ENCODE results near the gene KRTAP10-4.

KRTAP10-4 gene

DNA sequence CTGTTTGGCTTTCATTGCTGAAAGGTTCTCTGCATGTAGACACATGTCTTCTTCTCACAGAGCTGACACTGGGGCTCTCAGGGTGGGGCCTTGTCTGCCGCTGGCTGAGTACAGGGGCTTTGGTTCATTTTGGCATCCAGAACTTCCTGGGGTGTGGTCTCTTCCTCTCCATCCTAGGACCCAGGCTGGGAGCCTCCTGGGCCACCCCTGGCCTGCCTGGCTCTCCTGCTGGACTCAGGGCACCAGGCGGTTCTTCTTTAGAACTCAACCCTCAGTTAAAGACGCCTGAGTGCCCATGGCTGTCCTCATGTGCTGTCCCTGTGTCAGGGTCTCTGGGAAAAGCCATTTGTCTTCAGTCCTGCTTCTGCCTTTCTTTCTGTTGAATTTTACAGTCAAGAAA is 12.4 kb downstream of the KRTAP10-4 start:
- Histone ChIP-seq H3K36me3 (replicated peaks in 1 of 2; ENCODE audit: control insufficient read depth in 2 of 2, insufficient read depth in 2 of 2, low read length in 2 of 2) (no peaks in the 10 kb centered on the region), H2BK120ac (ENCODE audit: low read depth, low read length) (no peak overlapping the region), H3K27me3 (ENCODE audit: control insufficient read depth in 3 of 3, insufficient read depth in 3 of 3, low read depth in 1 of 3, low read length in 3 of 3) (peaks cover 0 to 6% (median 0%) of the 10 kb centered on the region in 3 experiments), H3K79me1 (ENCODE audit: low read depth, low read length) (peaks cover 3% of the 10 kb centered on the region), H2AK5ac (ENCODE audit: low read depth, low read length) (no peak overlapping the region), H3K9me3 (replicated peaks in 1 of 2; ENCODE audit: control insufficient read depth in 2 of 2, insufficient read depth in 1 of 2, low read depth in 1 of 2, low read length in 2 of 2) (peaks cover 5 to 6% of the 10 kb centered on the region in 2 donors), H3K9ac (ENCODE audit: low read depth, low read length, poor library complexity) (no peak overlapping the region), H2BK5ac (ENCODE audit: low read length) (no peak overlapping the region), H2BK12ac (ENCODE audit: low read length) (no peak overlapping the region), H3K4ac (ENCODE audit: low read length) (no peak overlapping the region), H2AFZ (ENCODE audit: low read length) (no peak overlapping the region), H3K4me2 (ENCODE audit: insufficient read depth, low read length, poor library complexity, severe bottlenecking) (no peak overlapping the region), H4K91ac (ENCODE audit: low read depth, low read length, poor library complexity) (no peak overlapping the region), H3K27ac (replicated peaks; ENCODE audit: low read length) (no peak overlapping the region), H3K14ac (ENCODE audit: low read length) (no peak overlapping the region), H3K18ac (ENCODE audit: low read length) (no peak overlapping the region), H3K4me3 (ENCODE audit: low read length in 2 of 2) (no peak overlapping the region), H3K4me1 (ENCODE audit: control insufficient read depth in 2 of 2, insufficient read depth in 1 of 2, low read depth in 1 of 2, low read length in 2 of 2) (no peaks in the 10 kb centered on the region), H3K23ac (ENCODE audit: low read depth, low read length, poor library complexity) (no peak overlapping the region), H2BK15ac (ENCODE audit: low read length) (no peak overlapping the region), H4K8ac (ENCODE audit: low read depth, low read length) (no peak overlapping the region)
- no CpG with 5 or more reads among the region's 3 CpGs for WGBS, 2 donors (ENCODE audit: extremely low coverage in 2 of 2, insufficient read length in 2 of 2, insufficient replicate concordance in 1 of 2)
- DNase-seq (ENCODE audit: low spot score), result no peak

DNA sequence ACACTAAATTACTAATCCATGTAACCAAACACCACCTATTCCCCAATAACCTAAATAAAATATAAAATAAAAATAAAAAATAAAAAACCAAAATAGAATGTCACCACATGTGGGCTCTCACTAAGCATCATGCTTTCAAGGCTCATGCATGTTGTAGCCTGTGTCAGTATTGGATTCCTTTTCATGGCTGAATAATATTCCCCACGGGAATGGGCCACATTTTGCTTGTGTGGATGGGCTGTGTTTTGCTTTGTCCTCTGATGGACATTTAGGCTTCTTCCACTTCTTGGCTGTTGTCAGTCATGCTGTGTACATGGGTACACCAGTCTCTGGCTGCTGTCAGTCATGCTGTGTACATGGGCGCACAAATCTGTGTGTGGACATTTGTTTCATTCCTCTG is 15.6 kb downstream of the KRTAP10-4 start:
- no peak overlapping the region for H3K9ac ChIP-seq (ENCODE audit: low read depth, low read length, poor library complexity)
- H2AFZ ChIP-seq (ENCODE audit: low read length), result no peak overlapping the region
- H3K27me3 ChIP-seq (ENCODE audit: control insufficient read depth in 3 of 3, insufficient read depth in 3 of 3, low read depth in 1 of 3, low read length in 3 of 3), result peaks cover 0 to 4% (median 0%) of the 10 kb centered on the region in 3 experiments
- peaks cover 3% of the 10 kb centered on the region for H3K79me1 ChIP-seq (ENCODE audit: low read depth, low read length)
- no peaks in the 10 kb centered on the region for H3K36me3 ChIP-seq (replicated peaks in 1 of 2; ENCODE audit: control insufficient read depth in 2 of 2, insufficient read depth in 2 of 2, low read length in 2 of 2)
- no peak overlapping the region for H4K91ac ChIP-seq (ENCODE audit: low read depth, low read length, poor library complexity)
- no peak overlapping the region for H3K4ac ChIP-seq (ENCODE audit: low read length)
- H3K4me2 ChIP-seq (ENCODE audit: insufficient read depth, low read length, poor library complexity, severe bottlenecking), result no peak overlapping the region
- DNase-seq (ENCODE audit: low spot score), result no peak
- no peak overlapping the region for H3K4me3 ChIP-seq (ENCODE audit: low read length in 2 of 2)
- H2BK15ac ChIP-seq (ENCODE audit: low read length), result peak overlapping the region; percentile 79
- H3K27ac ChIP-seq (replicated peaks; ENCODE audit: low read length), result no peak overlapping the region
- no peak overlapping the region for H3K23ac ChIP-seq (ENCODE audit: low read depth, low read length, poor library complexity)
- H3K14ac ChIP-seq (ENCODE audit: low read length), result no peak overlapping the region
- no peak overlapping the region for H4K8ac ChIP-seq (ENCODE audit: low read depth, low read length)
- H2BK12ac ChIP-seq (ENCODE audit: low read length), result no peak overlapping the region
- no CpG with 5 or more reads among the region's 2 CpGs for WGBS, 2 donors (ENCODE audit: extremely low coverage in 2 of 2, insufficient read length in 2 of 2, insufficient replicate concordance in 1 of 2)
- peak overlapping the region; percentile 33 for H3K18ac ChIP-seq (ENCODE audit: low read length)
- H2AK5ac ChIP-seq (ENCODE audit: low read depth, low read length), result peak overlapping the region; percentile 90
- H2BK120ac ChIP-seq (ENCODE audit: low read depth, low read length), result peak overlapping the region; percentile 78
- H3K4me1 ChIP-seq (ENCODE audit: control insufficient read depth in 2 of 2, insufficient read depth in 1 of 2, low read depth in 1 of 2, low read length in 2 of 2), result peaks cover 3 to 4% of the 10 kb centered on the region in 2 donors
- H2BK5ac ChIP-seq (ENCODE audit: low read length), result no peak overlapping the region
- peaks cover 0 to 3% of the 10 kb centered on the region in 2 donors for H3K9me3 ChIP-seq (replicated peaks in 1 of 2; ENCODE audit: control insufficient read depth in 2 of 2, insufficient read depth in 1 of 2, low read depth in 1 of 2, low read length in 2 of 2)

DNA sequence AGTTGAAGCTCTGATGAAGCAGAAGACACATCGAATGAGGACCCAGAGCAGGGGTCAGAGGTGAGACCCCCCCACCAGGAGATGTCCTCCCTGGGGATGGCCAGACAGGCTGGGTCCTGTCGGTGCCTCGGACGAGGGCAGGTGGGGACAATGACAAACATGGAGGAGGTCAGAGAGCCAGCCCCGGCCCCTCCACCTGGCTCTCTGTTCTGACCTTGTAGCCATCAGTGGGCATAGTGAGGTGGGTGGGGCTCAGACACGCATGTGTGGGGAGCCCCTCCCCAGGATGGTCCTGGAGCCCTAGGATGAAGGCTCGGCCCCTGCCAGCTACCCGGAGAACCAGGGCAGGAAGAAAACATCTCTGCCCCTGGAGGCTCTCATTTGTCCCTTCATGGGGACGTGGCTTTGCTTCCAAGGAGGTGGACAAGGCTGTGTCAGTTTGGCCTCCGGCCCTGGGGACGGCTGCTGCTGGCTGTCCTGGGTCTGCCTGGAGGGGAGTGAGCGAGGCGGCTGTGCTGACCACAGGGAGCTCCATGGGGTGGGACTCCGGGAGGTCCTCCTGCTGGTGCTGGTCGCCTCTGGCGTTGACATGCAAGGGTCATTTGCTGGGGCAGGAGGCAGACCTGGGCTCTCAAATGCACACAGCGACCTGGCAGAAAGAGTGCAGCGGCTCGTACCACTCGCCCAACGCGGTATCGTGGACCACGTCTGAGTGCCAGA is 16.2 kb downstream of the KRTAP10-4 start:
- no peak for DNase-seq (ENCODE audit: low spot score)
- H3K79me1 ChIP-seq (ENCODE audit: low read depth, low read length), result peaks cover 3% of the 10 kb centered on the region
- no peak overlapping the region for H3K27ac ChIP-seq (replicated peaks; ENCODE audit: low read length)
- peak overlapping the region; percentile 92 for H2AK5ac ChIP-seq (ENCODE audit: low read depth, low read length)
- H3K4ac ChIP-seq (ENCODE audit: low read length), result no peak overlapping the region
- H3K27me3 ChIP-seq (ENCODE audit: control insufficient read depth in 3 of 3, insufficient read depth in 3 of 3, low read depth in 1 of 3, low read length in 3 of 3), result peaks cover 0 to 3% (median 0%) of the 10 kb centered on the region in 3 experiments
- H2AFZ ChIP-seq (ENCODE audit: low read length), result no peak overlapping the region
- H3K23ac ChIP-seq (ENCODE audit: low read depth, low read length, poor library complexity), result peak overlapping the region; percentile 57
- H2BK120ac ChIP-seq (ENCODE audit: low read depth, low read length), result peak overlapping the region; percentile 78
- no peaks in the 10 kb centered on the region for H3K36me3 ChIP-seq (replicated peaks in 1 of 2; ENCODE audit: control insufficient read depth in 2 of 2, insufficient read depth in 2 of 2, low read length in 2 of 2)
- H3K4me1 ChIP-seq (ENCODE audit: control insufficient read depth in 2 of 2, insufficient read depth in 1 of 2, low read depth in 1 of 2, low read length in 2 of 2), result peaks cover 3 to 6% of the 10 kb centered on the region in 2 donors
- peak overlapping the region; percentile 75 for H2BK12ac ChIP-seq (ENCODE audit: low read length)
- peak overlapping the region; percentile 33 for H3K18ac ChIP-seq (ENCODE audit: low read length)
- H3K4me2 ChIP-seq (ENCODE audit: insufficient read depth, low read length, poor library complexity, severe bottlenecking), result no peak overlapping the region
- peak overlapping the region; percentile 85 for H2BK5ac ChIP-seq (ENCODE audit: low read length)
- peak overlapping the region; percentile 79 for H2BK15ac ChIP-seq (ENCODE audit: low read length)
- no peak overlapping the region for H4K91ac ChIP-seq (ENCODE audit: low read depth, low read length, poor library complexity)
- H3K4me3 ChIP-seq (ENCODE audit: low read length in 2 of 2), result no peak overlapping the region
- H3K9ac ChIP-seq (ENCODE audit: low read depth, low read length, poor library complexity), result no peak overlapping the region
- H3K9me3 ChIP-seq (replicated peaks in 1 of 2; ENCODE audit: control insufficient read depth in 2 of 2, insufficient read depth in 1 of 2, low read depth in 1 of 2, low read length in 2 of 2), result peaks cover 0 to 3% of the 10 kb centered on the region in 2 donors
- H3K14ac ChIP-seq (ENCODE audit: low read length), result peak overlapping the region; percentile 76
- peak overlapping the region; percentile 59 for H4K8ac ChIP-seq (ENCODE audit: low read depth, low read length)
- WGBS, 2 donors (ENCODE audit: extremely low coverage in 2 of 2, insufficient read length in 2 of 2, insufficient replicate concordance in 1 of 2), result no CpG with 5 or more reads among the region's 24 CpGs

DNA sequence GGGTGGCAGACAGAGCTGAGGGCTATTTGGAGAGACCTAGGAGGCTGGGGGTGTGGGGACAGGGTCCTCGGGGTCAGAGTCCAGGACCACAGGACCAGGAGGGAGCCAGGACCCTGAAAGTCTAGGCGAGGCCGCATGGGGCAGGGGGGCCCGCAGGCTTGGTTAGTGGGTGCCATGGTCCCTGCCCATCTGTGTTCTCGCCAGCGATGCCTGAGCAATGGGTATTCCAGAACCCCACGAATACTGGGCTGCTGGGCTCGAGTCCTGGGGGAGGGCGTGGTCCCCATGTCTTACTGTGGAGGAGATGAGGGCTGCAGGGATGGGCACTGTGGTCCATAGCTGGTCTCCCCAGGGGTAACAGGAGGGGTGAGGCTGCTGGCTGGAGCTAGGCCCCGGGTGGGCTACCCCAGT is 16.8 kb downstream of the KRTAP10-4 start:
- Histone ChIP-seq H2BK12ac (ENCODE audit: low read length) (peak overlapping the region; percentile 67), H3K4me2 (ENCODE audit: insufficient read depth, low read length, poor library complexity, severe bottlenecking) (no peak overlapping the region), H3K27me3 (ENCODE audit: control insufficient read depth in 3 of 3, insufficient read depth in 3 of 3, low read depth in 1 of 3, low read length in 3 of 3) (no peaks in the 10 kb centered on the region), H3K23ac (ENCODE audit: low read depth, low read length, poor library complexity) (peak overlapping the region; percentile 3), H4K91ac (ENCODE audit: low read depth, low read length, poor library complexity) (no peak overlapping the region), H3K36me3 (replicated peaks in 1 of 2; ENCODE audit: control insufficient read depth in 2 of 2, insufficient read depth in 2 of 2, low read length in 2 of 2) (no peaks in the 10 kb centered on the region), H3K18ac (ENCODE audit: low read length) (peak overlapping the region; percentile 33), H2AFZ (ENCODE audit: low read length) (no peak overlapping the region), H2BK120ac (ENCODE audit: low read depth, low read length) (no peak overlapping the region), H4K8ac (ENCODE audit: low read depth, low read length) (no peak overlapping the region), H2BK5ac (ENCODE audit: low read length) (peak overlapping the region; percentile 53), H3K14ac (ENCODE audit: low read length) (peak overlapping the region; percentile 38), H2BK15ac (ENCODE audit: low read length) (no peak overlapping the region), H3K4me1 (ENCODE audit: control insufficient read depth in 2 of 2, insufficient read depth in 1 of 2, low read depth in 1 of 2, low read length in 2 of 2) (peaks cover 3 to 6% of the 10 kb centered on the region in 2 donors), H3K4me3 (ENCODE audit: low read length in 2 of 2) (no peak overlapping the region), H3K4ac (ENCODE audit: low read length) (no peak overlapping the region), H3K9me3 (replicated peaks in 1 of 2; ENCODE audit: control insufficient read depth in 2 of 2, insufficient read depth in 1 of 2, low read depth in 1 of 2, low read length in 2 of 2) (peaks cover 0 to 3% of the 10 kb centered on the region in 2 donors), H3K79me1 (ENCODE audit: low read depth, low read length) (peaks cover 3% of the 10 kb centered on the region), H3K9ac (ENCODE audit: low read depth, low read length, poor library complexity) (no peak overlapping the region), H3K27ac (replicated peaks; ENCODE audit: low read length) (no peak overlapping the region), H2AK5ac (ENCODE audit: low read depth, low read length) (peak overlapping the region; percentile 92)
- WGBS, 2 donors (ENCODE audit: extremely low coverage in 2 of 2, insufficient read length in 2 of 2, insufficient replicate concordance in 1 of 2), result no CpG with 5 or more reads among the region's 10 CpGs
- no peak for DNase-seq (ENCODE audit: low spot score)

Data from neuronal stem cell (in vitro differentiated cells).